GM18502 (cell line): ENCODE measurements around the gene CROCC2.

Experiments used
- ATAC-seq: cut with Tn5 transposase; IDR thresholded peaks from one replicate; pipeline ENCODE4 v1.9.1; 2021; ENCODE audit warnings: mild to moderate bottlenecking; ENCODE audit not compliant: unreplicated experiment, poor library complexity

Gene CROCC2

GRCh38 chr2:240919786-240920782 is 13.9 kb downstream of the CROCC2 start:
- no peak for ATAC-seq

- no peak for ATAC-seq
These were observed 14.7 kb downstream of the CROCC2 start for GRCh38 chr2:240920783-240921231.

GRCh38 chr2:240921311-240921994 is 15.3 kb downstream of the CROCC2 start:
- no peak for ATAC-seq

GRCh38 chr2:240921995-240922244 is 15.8 kb downstream of the CROCC2 start:
- no peak for ATAC-seq

GRCh38 chr2:240922245-240922981 is 16.3 kb downstream of the CROCC2 start:
- no peak for ATAC-seq

GRCh38 chr2:240922982-240923537 is 16.9 kb downstream of the CROCC2 start:
- ATAC-seq, result no peak

GRCh38 chr2:240925191-240925567 is 19.0 kb downstream of the CROCC2 start:
- no peak for ATAC-seq

- no peak for ATAC-seq
These were observed 19.7 kb downstream of the CROCC2 start for GRCh38 chr2:240925568-240926515.

- no peak for ATAC-seq
These were observed 20.6 kb downstream of the CROCC2 start for GRCh38 chr2:240926516-240927389.

GRCh38 chr2:240927390-240927781 is 21.2 kb downstream of the CROCC2 start:
- no peak for ATAC-seq

GRCh38 chr2:240928476-240929363 is 22.6 kb downstream of the CROCC2 start:
- ATAC-seq, result no peak

- ATAC-seq, result no peak
These were observed 23.4 kb downstream of the CROCC2 start for GRCh38 chr2:240929364-240930095.

GRCh38 chr2:240930096-240930630 is 24.0 kb downstream of the CROCC2 start:
- ATAC-seq, result no peak

- ATAC-seq, result no peak
These were observed 24.6 kb downstream of the CROCC2 start for GRCh38 chr2:240930631-240931318.

GRCh38 chr2:240931319-240931949 is 25.3 kb downstream of the CROCC2 start:
- no peak for ATAC-seq
